Suppressor macrophage (primary cell): Measurements from ENCODE around the gene TRPT1.
A peak's percentile ranks its signal among the peaks of the same experiment; 100 is the strongest.

Experiments
- DNase-seq, 4 experiments: peaks; one replicate each; pipeline ENCODE4 v3.0.0-alpha.2; 2020 to 2022

The TRPT1 gene

GRCh38 chr11:64229090-64229743 lies 3.2 kb upstream of the TRPT1 start:
- no peak for DNase-seq

DNA sequence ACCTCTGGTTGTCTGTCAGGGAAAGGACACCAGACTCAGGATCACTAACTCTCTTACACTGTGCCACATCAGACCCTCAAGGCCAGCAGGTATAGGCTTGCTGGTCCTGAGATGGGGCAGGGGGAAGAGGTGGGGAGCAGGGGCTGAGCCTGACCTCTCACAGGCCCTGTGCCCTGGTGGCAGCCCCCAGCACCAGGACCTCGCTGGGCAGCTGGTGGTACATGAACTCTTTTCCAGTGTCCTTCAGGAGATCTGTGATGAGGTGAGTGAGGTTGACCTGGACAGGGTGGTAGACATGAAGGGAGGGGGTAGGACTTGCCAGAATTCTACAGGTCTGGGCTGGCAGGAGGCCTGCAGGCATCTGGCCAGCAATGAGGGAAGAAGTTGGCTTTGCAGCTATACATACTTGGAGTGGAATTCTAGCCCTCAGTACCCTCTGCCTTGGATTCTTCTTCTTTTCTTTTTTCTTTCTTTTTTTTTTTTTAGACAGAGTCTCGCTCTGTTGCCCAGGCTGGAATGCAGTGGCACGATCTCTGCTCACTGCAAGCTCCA lies 1.5 kb upstream of the TRPT1 start:
- DNase-seq, result no peak

GRCh38 chr11:64226507-64227051 lies 593 bp upstream of the TRPT1 start:
- DNase-seq, result peak; percentile 79 to 92 (median 89)

DNA sequence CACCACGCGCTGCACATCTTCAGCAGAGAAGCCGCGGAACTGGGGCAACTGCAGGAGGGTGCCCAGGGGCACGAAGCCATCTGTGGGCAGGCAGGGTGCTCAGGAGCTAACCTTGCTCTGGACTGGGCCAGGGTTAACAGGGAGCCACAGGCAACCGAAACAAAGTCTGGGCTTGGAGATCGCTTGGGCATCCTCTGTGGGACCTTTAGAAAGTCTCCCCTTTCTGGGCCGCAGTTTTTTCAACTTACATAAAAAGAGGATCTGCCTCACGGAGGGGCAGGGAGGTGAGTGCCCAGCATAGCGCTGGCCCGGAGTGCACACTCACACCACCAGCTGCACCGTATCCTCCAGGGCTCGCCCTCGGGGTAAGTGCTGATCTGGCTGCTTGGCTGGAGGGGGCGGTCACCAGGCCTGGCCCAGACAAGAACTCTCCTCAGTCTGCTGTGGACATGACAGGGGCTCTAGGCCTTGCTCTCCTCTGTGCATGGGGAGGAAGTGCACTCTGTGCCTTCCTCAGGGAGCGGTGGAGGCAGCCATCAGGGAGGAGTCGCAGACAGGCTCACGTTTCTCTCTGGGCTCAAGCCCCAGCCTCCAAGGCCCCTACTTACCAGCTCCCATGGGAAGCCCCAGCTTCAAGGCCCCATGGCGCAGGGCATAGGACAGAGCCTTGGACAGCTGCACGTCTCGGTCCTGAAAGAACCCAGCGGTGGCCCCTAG lies 937 bp downstream of the TRPT1 start:
- peak; percentile 44 to 68 (median 58) for DNase-seq

DNA sequence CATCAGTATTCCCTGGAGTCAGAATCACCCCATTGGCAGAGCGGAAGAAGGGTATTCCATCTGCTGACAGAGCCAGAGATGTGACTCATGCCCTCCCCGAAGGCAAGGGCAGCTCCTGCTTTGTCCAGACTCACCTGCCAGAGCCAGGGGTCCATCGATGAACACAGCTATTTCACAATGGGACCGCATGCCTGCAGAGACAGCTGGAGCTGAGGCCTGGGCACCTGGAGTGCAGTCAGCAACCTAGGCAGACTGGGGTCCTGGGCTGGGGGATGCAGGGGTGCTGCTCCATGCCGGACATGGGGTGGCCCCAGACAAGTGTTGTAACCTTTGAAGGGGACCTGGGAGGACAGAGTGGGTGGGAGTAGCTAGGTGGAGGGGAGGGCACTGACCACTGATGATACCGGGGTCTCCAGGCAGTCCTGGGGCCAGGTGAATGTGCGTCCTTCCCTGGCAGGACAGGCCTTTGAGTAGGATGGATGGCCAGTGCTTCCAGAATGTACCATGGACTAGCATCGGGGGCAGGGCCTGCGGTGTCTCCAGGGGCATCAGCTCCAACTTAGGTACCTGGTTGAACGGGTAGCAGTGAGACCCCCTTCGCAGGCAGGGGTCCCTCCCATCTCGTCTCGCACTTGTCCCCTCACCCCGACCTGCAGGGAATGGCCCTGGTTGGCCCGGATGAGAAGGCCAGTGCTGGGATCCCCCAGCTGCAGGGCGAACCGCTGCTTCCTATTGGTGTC lies 1.7 kb downstream of the TRPT1 start:
- peak in 1 of 4 experiments; percentile 31 for DNase-seq

- no peak for DNase-seq
Observed at GRCh38 chr11:64223001-64223651, 2.9 kb downstream of the TRPT1 start.

DNA sequence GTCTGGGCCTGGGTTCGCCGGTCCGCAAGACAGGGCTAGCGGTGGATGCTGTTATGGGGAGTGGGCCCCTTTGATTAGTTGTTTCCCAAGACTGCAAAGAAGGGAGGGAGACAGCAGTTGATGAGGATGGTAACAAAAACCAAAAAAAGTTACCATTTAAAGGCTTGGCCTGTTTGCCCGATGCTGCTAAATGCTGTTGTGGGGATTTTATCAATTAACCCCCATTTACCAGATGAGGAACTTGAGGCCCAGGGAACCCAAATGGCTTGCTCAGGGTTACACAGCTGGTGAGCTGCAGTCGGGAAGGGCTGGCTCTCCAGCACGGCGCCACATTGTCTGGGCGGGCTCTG lies 3.4 kb downstream of the TRPT1 start:
- no peak for DNase-seq

- no peak for DNase-seq
Observed at GRCh38 chr11:64220798-64221197, 5.2 kb downstream of the TRPT1 start.

DNA sequence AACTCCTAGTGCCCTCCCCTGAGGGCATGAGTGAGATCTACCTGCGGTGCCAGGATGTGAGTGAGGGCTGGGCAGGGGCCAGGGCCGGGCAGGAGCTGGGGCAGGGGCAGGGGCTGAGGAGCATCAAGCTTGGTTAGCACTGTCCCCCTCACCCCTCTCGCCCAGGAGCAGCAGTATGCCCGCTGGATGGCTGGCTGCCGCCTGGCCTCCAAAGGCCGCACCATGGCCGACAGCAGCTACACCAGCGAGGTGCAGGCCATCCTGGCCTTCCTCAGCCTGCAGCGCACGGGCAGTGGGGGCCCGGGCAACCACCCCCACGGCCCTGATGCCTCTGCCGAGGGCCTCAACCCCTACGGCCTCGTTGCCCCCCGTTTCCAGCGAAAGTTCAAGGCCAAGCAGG lies 5.7 kb downstream of the TRPT1 start:
- DNase-seq, result no peak

DNA sequence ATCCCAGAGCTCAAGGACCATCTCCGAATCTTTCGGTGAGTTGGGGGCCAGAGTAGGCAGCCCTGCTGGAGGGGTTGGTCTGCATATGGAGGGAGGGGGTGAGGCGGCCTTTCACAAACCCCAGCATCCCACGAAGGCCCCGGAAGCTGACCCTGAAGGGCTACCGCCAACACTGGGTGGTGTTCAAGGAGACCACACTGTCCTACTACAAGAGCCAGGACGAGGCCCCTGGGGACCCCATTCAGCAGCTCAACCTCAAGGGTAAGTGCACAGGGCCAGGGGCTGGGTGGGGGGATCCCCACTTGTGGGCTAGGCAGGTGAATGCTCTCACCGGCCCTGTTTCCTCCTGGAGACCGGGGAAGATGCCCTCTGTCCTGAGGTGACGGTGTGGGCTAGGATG lies 6.2 kb downstream of the TRPT1 start:
- DNase-seq, result no peak

GRCh38 chr11:64219354-64219684 lies 6.7 kb downstream of the TRPT1 start:
- DNase-seq, result no peak

DNA sequence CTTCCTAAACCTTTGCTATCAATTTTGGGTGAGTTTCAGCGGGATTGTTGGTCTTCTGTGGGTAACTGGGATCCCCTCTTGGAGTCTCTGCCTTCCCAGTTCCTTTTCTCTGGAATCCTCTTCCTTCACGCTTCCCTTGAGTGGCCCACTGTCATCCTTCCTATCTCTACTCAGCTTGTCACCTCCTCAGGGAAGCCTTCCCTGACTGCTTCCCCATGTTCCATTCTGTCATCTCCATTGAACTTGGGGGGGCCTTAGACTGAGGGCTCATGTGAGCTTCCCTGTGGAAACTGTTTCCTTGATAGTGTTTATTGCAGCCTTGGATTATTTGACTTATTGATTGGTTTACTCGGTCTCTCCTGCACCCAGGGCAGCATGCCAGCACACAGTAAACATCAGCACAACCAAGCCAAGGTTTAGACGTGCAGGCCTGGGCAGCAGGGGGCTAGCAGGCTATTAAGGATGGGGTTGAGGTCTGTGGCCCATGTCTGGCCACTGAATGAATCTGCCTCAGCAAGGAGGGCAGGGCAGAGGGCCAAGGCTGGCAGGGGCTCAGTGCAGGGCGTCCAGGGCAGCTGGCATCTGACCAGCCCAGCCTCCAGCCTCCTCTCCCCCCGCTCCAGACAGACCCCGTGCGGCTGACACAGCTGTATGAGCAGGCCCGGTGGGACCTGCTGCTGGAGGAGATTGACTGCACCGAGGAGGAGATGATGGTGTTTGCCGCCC lies 7.2 kb downstream of the TRPT1 start:
- no peak for DNase-seq

DNA sequence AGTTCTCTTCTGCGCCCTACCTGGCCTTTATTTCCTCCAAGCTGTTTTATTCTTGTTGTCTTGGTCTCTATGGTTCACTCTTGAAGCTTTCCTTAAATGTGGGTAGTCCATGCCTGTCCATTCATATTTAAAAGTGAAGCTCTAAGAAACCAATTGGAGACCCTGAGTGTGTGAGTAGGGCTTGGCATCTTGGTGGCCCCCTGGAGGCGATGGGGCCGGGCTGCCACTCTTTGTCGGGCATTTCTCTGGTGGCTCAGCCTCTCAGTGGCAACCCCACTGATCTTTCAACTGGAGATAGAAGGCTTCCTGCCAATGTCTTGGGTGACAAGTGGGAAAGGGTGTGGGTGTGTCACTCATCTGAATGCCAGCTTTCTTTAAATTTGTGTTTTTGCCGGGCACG lies 9.1 kb downstream of the TRPT1 start:
- DNase-seq, result no peak

GRCh38 chr11:64211181-64211872 lies 14.7 kb downstream of the TRPT1 start:
- DNase-seq, result no peak

DNA sequence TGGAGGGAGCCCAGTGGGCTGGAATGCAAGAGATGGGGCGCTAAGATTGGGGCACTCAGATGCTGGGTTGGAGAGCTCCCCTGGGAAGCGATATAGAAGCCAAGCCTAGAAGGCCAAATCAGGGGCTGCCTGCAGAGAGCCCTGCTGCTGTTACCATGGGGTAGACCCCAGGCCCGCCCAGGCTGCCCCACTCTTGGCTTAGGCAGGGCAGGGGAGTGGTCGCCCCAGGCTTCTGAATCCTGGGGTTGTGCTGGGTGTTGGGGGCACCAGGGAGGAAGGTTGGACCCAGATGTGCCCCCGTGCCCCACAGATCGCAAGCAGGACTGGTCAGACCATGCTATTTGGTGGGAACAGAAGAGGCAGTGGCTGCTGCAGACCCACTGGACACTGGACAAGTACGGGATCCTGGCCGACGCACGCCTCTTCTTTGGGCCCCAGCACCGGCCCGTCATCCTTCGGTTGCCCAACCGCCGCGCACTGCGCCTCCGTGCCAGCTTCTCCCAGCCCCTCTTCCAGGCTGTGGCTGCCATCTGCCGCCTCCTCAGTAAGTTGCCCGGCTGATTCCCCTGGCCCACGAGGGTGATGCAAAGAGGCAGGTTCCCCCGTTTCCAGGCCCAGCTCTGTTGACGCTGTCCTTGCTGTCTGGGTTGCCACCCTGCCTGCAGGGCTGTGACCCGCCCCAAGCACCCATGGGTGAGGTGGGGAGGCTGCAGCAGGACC lies 15.5 kb downstream of the TRPT1 start:
- DNase-seq, result no peak

- peak in 1 of 4 experiments; percentile 40 for DNase-seq
Observed at GRCh38 chr11:64209563-64209843, 16.5 kb downstream of the TRPT1 start.

DNA sequence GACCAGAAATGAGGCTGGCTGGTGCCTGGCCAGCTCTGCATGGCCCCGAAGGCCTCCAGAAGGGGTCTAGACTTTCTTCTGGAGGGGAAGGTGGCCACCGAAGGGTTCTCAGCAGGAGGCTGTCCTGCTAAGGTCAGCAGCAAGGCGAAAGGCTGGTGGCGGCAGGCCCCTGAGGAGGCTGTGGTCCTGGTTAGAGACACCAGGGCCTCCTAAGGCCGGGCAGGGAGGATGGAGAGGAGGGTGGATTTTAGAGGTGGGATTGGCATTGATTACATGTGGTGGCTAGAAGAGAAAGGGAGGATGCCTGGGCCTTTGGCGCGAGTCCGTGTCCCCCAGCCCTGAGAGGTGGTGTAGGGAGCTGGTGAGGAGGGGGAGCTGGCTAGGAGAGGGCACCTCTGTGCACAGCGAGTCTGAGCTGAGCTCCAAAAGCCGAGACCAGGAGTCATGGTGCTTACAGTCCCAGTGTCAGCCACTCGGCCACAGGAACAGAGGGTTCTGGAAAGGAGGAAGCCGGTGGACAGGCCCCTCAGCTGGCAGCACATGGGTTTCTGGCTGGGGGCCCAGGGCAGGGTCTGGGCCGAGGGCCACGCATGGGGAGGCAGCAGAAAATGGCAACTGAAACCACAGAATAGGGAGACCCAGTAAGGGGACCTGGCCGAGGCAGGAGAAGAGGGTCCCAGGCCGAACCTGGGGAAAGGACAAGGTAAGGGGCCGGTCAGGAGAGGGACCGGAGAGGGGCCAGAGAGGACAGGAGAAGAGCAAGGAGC lies 17.0 kb downstream of the TRPT1 start:
- peak in 2 of 4 experiments; percentile 33 to 46 for DNase-seq

DNA sequence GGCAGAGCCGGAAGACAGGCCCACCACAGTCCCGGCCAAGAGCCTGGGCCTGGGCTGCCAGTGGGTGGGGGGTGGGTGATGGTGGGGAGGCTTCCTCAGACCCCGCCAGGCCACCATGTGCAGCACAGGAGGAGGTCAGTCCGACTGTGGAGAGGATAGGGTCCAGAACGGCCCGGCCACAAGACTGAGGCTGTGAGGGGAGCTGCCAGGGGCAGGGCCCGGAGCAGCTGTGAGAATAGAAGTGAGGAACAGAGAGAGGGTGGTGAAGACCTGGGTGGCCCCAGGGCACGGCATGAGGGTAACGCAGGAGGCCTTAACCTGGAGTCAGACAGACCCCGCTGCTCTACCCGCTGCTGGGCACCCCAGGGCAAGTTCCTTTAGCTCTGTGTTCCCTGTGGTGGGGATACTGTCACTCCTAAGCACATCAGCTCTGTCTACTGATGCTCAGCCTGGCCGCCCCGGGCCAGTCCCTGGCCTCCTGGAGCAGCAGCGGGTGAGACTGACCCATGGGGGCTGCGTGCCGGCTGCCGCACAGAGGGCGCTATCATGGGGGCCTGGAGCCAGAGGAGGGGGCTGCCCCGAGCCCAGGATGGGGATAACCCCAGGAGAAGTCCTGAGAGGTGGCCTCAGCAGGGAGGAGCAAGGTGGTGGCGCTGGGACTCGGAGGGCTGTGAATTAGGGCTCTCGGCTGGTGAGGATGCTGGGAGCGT lies 17.7 kb downstream of the TRPT1 start:
- DNase-seq, result peak in 1 of 4 experiments; percentile 30
